GM12874 (cell line): Measurements from ENCODE around the gene GNPTAB.

Experiments used
- CTCF ChIP-seq: IDR thresholded peaks from 2 replicates; pipeline ENCODE4 v1.5.1; 2011; ENCODE audit warnings: low read depth, mild to moderate bottlenecking, control low read depth, low read length, moderate library complexity; ENCODE audit not compliant: insufficient read depth

The GNPTAB gene

GRCh38 chr12:101830367-101831325 lies at the start of gene GNPTAB:
GNPTAB (minus strand) TSS chr12:101830959; CDS start chr12:101830675, 284 bp downstream.
- peak; percentile 82 for TF ChIP-seq CTCF

- TF ChIP-seq CTCF: no peak
Observed at GRCh38 chr12:101878243-101878821, 47.6 kb upstream of the GNPTAB start.

- TF ChIP-seq CTCF: no peak
Observed at GRCh38 chr12:101877806-101878242, 47.1 kb upstream of the GNPTAB start.

GRCh38 chr12:101876861-101877805 lies 46.4 kb upstream of the GNPTAB start, which contains the start of gene DRAM1:
DRAM1 (plus strand) TSS chr12:101877580; CDS start chr12:101877790, 210 bp downstream.
- peak; percentile 31; the same call in 1 of the 2 replicates for TF ChIP-seq CTCF

- no peak for TF ChIP-seq CTCF
Observed at GRCh38 chr12:101876322-101876860, 45.6 kb upstream of the GNPTAB start.

GRCh38 chr12:101875162-101875561 lies 44.4 kb upstream of the GNPTAB start:
- TF ChIP-seq CTCF: no peak
